Endothelial cell (in vitro differentiated cells): ENCODE measurements around the gene ARHGAP26. TPM values are rescaled to one million over a fixed set of nuclear protein-coding genes. Genes with fewer than 3 reads are reported as not detected.

Experiments used
- DNase-seq: peaks from one replicate; pipeline ENCODE4 v3.0.0; 2021; ENCODE audit warnings: low spot score
- H3K27ac Mint-ChIP-seq: one replicate; pipeline ENCODE4 v1.8.0; 2021; ENCODE audit warnings: mixed read lengths, inconsistent platforms; ENCODE audit not compliant: unreplicated experiment
- H3K27me3 Mint-ChIP-seq: one replicate; pipeline ENCODE4 v1.8.0; 2021; ENCODE audit warnings: mild to moderate bottlenecking, moderate library complexity, mixed read lengths, inconsistent platforms; ENCODE audit not compliant: unreplicated experiment
- H3K36me3 Mint-ChIP-seq: one replicate; pipeline ENCODE4 v1.8.0; 2021; ENCODE audit warnings: mild to moderate bottlenecking, low read depth, mixed read lengths, inconsistent platforms; ENCODE audit not compliant: unreplicated experiment
- H3K4me1 Mint-ChIP-seq: one replicate; pipeline ENCODE4 v1.8.0; 2021; ENCODE audit warnings: mild to moderate bottlenecking, mixed read lengths, inconsistent platforms; ENCODE audit not compliant: unreplicated experiment
- H3K4me3 Mint-ChIP-seq: one replicate; pipeline ENCODE4 v1.8.0; 2021; ENCODE audit warnings: mild to moderate bottlenecking, mixed read lengths, inconsistent platforms; ENCODE audit not compliant: unreplicated experiment
- H3K9me3 Mint-ChIP-seq: one replicate; pipeline ENCODE4 v1.8.0; 2021; ENCODE audit warnings: mixed read lengths, inconsistent platforms; ENCODE audit not compliant: unreplicated experiment
- total RNA-seq: library from RNA; stranded (reverse); fragmentation: NEBNext Ultra II Directional; extraction: Animal tissue kit (Norgen Biotek cat#: 25700); gene quantifications from one replicate; pipeline ENCODE4 v1.2.1, GENCODE V29; 2021; ENCODE audit not compliant: unreplicated experiment
- TF ChIP-seq, protein P1 (sequence below): fragments of 200-600 bp; sonication (generic); IDR thresholded peaks from one replicate; pipeline ENCODE4 v1.5.0; 2021; ENCODE audit warnings: antibody characterized with exemption; ENCODE audit not compliant: unreplicated experiment

ARHGAP26 gene
- total RNA-seq, 1 donor from 2014 or later, result 81.5 TPM

DNA sequence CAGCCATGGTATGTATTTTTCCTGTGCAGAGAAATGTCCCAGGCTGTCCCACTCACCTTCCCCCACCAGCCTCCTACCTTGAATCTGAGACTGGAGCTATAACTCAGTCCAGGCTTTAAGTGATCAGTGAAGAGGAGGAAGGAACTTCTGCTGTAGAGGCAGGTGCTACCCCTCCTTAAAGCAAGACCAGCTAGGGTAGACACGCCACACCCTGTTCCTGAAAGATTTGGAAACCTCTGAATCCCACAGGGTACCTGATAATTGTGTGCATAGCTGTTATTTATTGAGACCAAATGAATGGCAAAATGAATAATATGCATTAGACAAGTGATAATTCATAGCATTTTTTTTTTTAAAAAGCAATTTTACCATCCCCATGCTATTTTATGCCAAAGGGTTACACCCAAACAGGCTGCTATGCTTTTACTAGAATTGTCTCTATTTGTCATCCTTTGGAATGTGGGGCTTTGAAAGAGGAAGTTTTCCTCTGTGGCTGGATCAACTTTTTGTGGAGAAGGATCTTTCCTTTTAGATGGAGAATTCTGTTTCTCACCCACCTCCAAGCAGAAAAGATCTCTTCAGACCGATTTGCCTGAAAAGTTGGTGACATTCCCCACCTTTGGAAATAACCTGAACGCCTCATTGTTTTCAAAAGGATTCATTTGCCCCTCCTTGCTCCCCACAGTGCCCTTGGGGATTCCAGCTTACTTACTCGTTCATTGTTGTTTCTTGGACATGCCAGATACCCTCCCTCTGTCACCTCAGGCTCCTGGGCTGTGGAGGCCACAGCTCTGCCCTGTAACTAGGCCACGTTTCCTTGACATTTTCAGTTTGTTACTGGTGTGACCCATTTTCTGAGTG, 384.6 kb downstream of the ARHGAP26 start:
- no peak for DNase-seq
- Mint-ChIP-seq H3K27me3 (no peaks in the 10 kb centered on the region), H3K36me3 (peaks cover 21% of the 10 kb centered on the region), H3K4me3 (no peak overlapping the region), H3K27ac (peak overlapping the region; percentile 45), H3K4me1 (no peaks in the 10 kb centered on the region), H3K9me3 (no peaks in the 10 kb centered on the region)
- TF ChIP-seq, protein P1, sequence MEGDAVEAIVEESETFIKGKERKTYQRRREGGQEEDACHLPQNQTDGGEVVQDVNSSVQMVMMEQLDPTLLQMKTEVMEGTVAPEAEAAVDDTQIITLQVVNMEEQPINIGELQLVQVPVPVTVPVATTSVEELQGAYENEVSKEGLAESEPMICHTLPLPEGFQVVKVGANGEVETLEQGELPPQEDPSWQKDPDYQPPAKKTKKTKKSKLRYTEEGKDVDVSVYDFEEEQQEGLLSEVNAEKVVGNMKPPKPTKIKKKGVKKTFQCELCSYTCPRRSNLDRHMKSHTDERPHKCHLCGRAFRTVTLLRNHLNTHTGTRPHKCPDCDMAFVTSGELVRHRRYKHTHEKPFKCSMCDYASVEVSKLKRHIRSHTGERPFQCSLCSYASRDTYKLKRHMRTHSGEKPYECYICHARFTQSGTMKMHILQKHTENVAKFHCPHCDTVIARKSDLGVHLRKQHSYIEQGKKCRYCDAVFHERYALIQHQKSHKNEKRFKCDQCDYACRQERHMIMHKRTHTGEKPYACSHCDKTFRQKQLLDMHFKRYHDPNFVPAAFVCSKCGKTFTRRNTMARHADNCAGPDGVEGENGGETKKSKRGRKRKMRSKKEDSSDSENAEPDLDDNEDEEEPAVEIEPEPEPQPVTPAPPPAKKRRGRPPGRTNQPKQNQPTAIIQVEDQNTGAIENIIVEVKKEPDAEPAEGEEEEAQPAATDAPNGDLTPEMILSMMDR, result no peak

DNA sequence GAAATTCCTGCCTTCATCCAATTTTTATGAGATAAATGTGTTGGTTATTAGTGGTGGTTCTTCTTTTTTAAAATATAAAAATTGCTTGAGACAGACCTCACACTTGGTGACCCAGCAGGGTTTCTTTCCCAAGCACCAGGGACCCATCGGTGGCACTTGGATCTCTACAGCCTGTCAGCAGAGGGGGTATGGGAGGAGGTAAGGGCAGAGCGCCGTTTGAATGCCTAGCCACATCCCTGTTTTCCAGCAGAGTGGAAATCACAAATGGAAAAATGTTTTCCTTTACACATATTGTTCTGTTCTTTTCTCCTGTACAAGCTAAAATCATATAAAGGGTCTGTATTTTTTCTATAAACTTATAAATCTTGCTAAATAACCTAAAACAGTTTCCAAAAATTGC, 385.3 kb downstream of the ARHGAP26 start:
- no peak overlapping the region for H3K27ac Mint-ChIP-seq
- no peak overlapping the region for H3K4me3 Mint-ChIP-seq
- DNase-seq, result no peak
- no peaks in the 10 kb centered on the region for H3K9me3 Mint-ChIP-seq
- H3K4me1 Mint-ChIP-seq, result no peaks in the 10 kb centered on the region
- TF ChIP-seq, protein P1, result no peak
- no peaks in the 10 kb centered on the region for H3K27me3 Mint-ChIP-seq
- H3K36me3 Mint-ChIP-seq, result peaks cover 16% of the 10 kb centered on the region

DNA sequence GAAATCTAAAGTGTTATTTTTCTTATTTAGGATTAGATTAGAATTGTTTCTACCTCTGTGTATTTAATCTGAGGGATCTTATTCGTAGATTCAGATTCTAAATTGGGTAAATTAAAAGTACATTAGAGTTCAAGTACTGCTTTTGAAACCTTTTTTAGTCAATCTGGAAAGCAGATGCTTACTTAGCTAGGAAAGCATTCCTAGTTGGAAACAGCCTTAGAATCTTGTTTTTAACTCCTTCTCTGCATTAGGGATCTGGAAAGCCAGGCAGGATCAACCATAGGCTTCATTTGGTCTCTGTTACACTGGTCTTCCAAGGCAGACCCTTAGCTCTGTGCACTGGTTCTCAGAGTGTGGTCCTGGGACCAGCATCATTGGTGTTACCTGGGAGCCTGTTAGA, 385.9 kb downstream of the ARHGAP26 start:
- no peak overlapping the region for H3K27ac Mint-ChIP-seq

DNA sequence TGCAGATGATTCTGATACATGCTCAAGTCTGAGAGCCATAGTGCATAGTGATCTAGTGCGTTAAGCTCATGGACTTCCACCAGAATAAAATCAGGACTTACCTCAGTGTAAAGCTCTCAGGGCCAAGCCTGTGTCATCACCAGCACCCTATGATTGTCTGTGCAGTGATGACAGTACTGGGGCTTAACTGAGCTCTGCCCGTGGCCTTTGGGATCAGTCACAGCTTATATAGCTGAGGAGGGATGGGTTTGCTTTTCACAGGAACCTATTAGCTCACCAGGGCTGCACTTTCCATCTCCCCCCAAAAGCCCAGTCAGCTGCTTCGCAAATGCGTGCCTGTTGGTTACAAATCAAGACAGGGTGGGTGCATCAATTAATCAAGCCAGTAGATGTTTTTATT, 386.4 kb downstream of the ARHGAP26 start:
- Mint-ChIP-seq H3K27ac (no peak overlapping the region), H3K4me1 (no peaks in the 10 kb centered on the region), H3K36me3 (peaks cover 12% of the 10 kb centered on the region)

More for the DNA sequence above, 385.9 kb downstream of the ARHGAP26 start:
- TF ChIP-seq, protein P1, result no peak
- DNase-seq, result no peak
- H3K9me3 Mint-ChIP-seq, result no peaks in the 10 kb centered on the region
- H3K4me3 Mint-ChIP-seq, result no peak overlapping the region
- H3K4me1 Mint-ChIP-seq, result no peaks in the 10 kb centered on the region
- H3K27me3 Mint-ChIP-seq, result no peaks in the 10 kb centered on the region
- H3K36me3 Mint-ChIP-seq, result peaks cover 12% of the 10 kb centered on the region

DNA sequence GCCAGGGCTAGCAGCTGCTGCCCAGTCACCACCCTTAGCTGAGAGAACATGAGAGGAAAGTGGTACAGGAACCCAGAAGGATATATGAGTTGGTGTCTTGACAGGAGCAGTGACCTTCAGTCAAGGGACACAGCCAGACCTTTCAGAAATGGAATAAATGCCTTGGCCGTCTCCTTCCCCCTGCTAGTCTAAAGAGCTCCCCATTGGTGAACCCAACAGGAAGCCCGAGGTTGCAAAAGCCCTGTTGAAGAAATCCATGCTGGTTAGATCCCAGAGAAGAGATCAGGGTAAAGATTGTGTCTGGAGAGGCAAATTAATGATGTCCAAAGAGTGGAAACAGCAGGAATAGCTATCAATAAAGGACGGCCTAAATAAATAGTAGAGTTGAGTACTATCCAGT, 388.9 kb downstream of the ARHGAP26 start:
- DNase-seq, result no peak
- Mint-ChIP-seq H3K9me3 (no peaks in the 10 kb centered on the region), H3K4me3 (no peak overlapping the region), H3K27me3 (peaks cover 7% of the 10 kb centered on the region), H3K4me1 (no peaks in the 10 kb centered on the region), H3K36me3 (peaks cover 19% of the 10 kb centered on the region), H3K27ac (no peak overlapping the region)
- TF ChIP-seq, protein P1, result no peak

More for the DNA sequence above, 386.4 kb downstream of the ARHGAP26 start:
- no peak overlapping the region for H3K4me3 Mint-ChIP-seq
- H3K27me3 Mint-ChIP-seq, result no peaks in the 10 kb centered on the region
- H3K9me3 Mint-ChIP-seq, result no peaks in the 10 kb centered on the region
- TF ChIP-seq, protein P1, result no peak
- DNase-seq, result no peak
